ENCODE results near the gene NBEA.

- TF ChIP-seq, protein P1, sequence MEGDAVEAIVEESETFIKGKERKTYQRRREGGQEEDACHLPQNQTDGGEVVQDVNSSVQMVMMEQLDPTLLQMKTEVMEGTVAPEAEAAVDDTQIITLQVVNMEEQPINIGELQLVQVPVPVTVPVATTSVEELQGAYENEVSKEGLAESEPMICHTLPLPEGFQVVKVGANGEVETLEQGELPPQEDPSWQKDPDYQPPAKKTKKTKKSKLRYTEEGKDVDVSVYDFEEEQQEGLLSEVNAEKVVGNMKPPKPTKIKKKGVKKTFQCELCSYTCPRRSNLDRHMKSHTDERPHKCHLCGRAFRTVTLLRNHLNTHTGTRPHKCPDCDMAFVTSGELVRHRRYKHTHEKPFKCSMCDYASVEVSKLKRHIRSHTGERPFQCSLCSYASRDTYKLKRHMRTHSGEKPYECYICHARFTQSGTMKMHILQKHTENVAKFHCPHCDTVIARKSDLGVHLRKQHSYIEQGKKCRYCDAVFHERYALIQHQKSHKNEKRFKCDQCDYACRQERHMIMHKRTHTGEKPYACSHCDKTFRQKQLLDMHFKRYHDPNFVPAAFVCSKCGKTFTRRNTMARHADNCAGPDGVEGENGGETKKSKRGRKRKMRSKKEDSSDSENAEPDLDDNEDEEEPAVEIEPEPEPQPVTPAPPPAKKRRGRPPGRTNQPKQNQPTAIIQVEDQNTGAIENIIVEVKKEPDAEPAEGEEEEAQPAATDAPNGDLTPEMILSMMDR (IDR thresholded peaks at IDR 0.05) = no peak
- TF ChIP-seq POLR2A (IDR thresholded peaks at IDR 0.05) = no peak
Observed at GRCh38 chr13:34935841-34936240, 6.2 kb upstream of the NBEA start.
